ENCODE measurements around the gene ATP8A2. TPM values are rescaled to one million over a fixed set of nuclear protein-coding genes. Genes with fewer than 3 reads are reported as not detected.

ATP8A2 gene
- total and polyA plus RNA-seq, 10 of the 15 experiments (the other 5 are each of a cell fraction or from before 2014, with no cell fraction given): 0.01 to 0.04 (median 0.04) TPM; not detected in 7

DNA sequence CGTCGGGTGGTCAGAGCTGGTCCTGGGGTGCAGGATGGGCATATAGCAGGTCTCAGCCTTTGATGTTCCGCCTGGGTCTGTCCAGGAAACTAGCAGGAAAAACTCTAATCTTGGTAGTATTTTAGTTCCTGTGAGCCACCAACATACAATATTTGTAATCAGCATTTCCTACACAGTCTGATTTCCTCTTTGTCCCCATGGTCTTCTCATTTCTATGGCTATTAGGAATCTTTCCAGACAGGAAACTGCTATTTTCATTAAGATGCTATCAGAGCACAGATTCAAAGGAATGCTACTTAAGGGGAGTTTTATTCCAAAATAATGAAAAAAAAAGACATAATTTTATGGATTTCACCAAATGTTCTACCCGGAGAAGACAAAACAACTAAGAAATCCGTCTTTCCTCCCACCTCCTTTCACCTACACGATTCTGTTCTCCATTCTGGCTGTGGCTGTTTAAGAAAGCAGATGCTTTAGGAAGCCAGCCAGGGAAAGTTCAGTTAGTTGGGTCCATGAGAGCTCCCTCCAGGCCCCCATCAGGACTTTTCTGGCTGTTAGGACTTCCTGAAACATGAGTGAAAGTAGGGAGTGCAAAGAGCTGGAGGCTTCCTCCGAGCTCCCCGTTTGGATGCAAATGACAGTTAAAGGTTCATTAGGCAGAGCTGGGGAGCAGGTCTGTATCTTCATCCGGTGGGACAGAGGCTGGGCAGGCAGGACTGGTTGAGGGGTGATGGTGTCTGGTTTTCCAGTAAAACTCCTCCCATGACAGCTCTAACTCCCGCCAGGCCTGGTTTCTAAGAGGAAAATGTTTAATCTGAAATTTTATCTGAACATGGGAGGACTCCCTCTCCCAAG lies 643.7 kb downstream of the ATP8A2 start (continued):
- TF ChIP-seq EP300 (IDR thresholded peaks at IDR 0.05; ENCODE audit: borderline replicate concordance in 1 of 2, control insufficient read depth in 1 of 2, low read depth in 2 of 2, low read length in 2 of 2) (no peak), PAX8 (IDR thresholded peaks at IDR 0.05) (no peak), BHLHE40 (IDR thresholded peaks at IDR 0.05; ENCODE audit: borderline replicate concordance in 1 of 2, low read depth in 2 of 2, low read length in 1 of 2) (no peak), CTCF (IDR thresholded peaks at IDR 0.05 in 2 of 3, conservative IDR thresholded peaks at IDR 0.05 in 1 of 3; ENCODE audit: control insufficient read depth in 2 of 3, extremely low read depth in 1 of 3, insufficient read depth in 1 of 3, low read depth in 3 of 3, low read length in 3 of 3) (no peak), HDAC6 (IDR thresholded peaks at IDR 0.05; ENCODE audit: unreplicated experiment) (no peak)
- TF ChIP-seq, protein P1, sequence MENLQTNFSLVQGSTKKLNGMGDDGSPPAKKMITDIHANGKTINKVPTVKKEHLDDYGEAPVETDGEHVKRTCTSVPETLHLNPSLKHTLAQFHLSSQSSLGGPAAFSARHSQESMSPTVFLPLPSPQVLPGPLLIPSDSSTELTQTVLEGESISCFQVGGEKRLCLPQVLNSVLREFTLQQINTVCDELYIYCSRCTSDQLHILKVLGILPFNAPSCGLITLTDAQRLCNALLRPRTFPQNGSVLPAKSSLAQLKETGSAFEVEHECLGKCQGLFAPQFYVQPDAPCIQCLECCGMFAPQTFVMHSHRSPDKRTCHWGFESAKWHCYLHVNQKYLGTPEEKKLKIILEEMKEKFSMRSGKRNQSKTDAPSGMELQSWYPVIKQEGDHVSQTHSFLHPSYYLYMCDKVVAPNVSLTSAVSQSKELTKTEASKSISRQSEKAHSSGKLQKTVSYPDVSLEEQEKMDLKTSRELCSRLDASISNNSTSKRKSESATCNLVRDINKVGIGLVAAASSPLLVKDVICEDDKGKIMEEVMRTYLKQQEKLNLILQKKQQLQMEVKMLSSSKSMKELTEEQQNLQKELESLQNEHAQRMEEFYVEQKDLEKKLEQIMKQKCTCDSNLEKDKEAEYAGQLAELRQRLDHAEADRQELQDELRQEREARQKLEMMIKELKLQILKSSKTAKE (IDR thresholded peaks at IDR 0.05; ENCODE audit: low read depth, poor library complexity, severe bottlenecking): no peak

Data from GM12878 (cell line).